GM12878 (cell line): Measurements from ENCODE around the gene LGALS8. TPM values are rescaled to one million over a fixed set of nuclear protein-coding genes. Genes with fewer than 3 reads are reported as not detected.
A peak's percentile ranks its signal among the peaks of the same experiment; 100 is the strongest.

Experiments
- ATAC-seq: fragments of 200-7000 bp; cut with Tn5 transposase; 3 replicates; pipeline ENCODE4 v1.9.1; 2020; ENCODE audit warnings: mild to moderate bottlenecking, moderate library complexity
- BruUV-seq: library from RNA; stranded (reverse); fragments of 400-500 nt; replicated peaks from 2 replicates; lab custom pipeline; 2021; lab: Mats Ljungman, UMichigan
- CTCF ChIA-PET: fragments of 300-600 bp; sonication (Branson Sonifier 250); formaldehyde crosslinking; extraction: SDS; loops from one replicate; lab custom pipeline; 2021; ENCODE audit warnings: inconsistent platforms; lab: Yijun Ruan, JAX
- POLR2A ChIA-PET: fragments of 350-600 bp; formaldehyde crosslinking; extraction: SDS; loops from one replicate; lab custom pipeline; 2021; ENCODE audit warnings: inconsistent platforms; lab: Charles Lee
- RAD21 ChIA-PET: fragments of 300-600 bp; sonication (Branson Sonifier 250); formaldehyde crosslinking; loops from one replicate; lab custom pipeline; 2023; ENCODE audit warnings: antibody characterized with exemption; ENCODE audit not compliant: unreplicated experiment; lab: Charles Lee
- SMC1A ChIA-PET: fragments of 300-600 bp; sonication (Branson Sonifier 250); formaldehyde crosslinking; loops from one replicate; lab custom pipeline; 2023; ENCODE audit not compliant: unreplicated experiment, uncharacterized antibody; lab: Charles Lee
- DNase-seq: peaks from one replicate; pipeline ENCODE4 v3.0.0-alpha.2; 2011; ENCODE audit warnings: low read depth, low spot score
- FAIRE-seq: peaks from 3 replicates; lab custom pipeline; 2011; peaks lifted over from hg19 to GRCh38; lab: Jason Lieb, UNC
- H2AFZ ChIP-seq: 2 replicates; pipeline ENCODE4 v1.6.0; 2011; ENCODE audit warnings: low read depth, low read length, control low read depth; ENCODE audit not compliant: control insufficient read depth
- H3K27ac ChIP-seq: 2 replicates; pipeline ENCODE4 v1.5.1; 2011; ENCODE audit warnings: control low read depth; ENCODE audit not compliant: control insufficient read depth, insufficient read depth
- H3K27me3 ChIP-seq, 2 experiments: replicated peaks in 1 of 2; 2 replicates each; pipeline versions ENCODE4 v1.6.0 to v1.6.1; 2011; ENCODE audit warnings: low read length in 1 of 2; ENCODE audit not compliant: control insufficient read depth in 2 of 2, insufficient read depth in 2 of 2
- H3K36me3 ChIP-seq, 2 experiments: 2 replicates each; pipeline ENCODE4 v1.5.1; 2011; ENCODE audit warnings: low read length in 1 of 2; ENCODE audit not compliant: control insufficient read depth in 2 of 2, insufficient read depth in 2 of 2
- H3K4me1 ChIP-seq: 2 replicates; pipeline ENCODE4 v1.6.1; 2011; ENCODE audit warnings: mild to moderate bottlenecking, low read length, moderate library complexity, mixed read lengths; ENCODE audit not compliant: control insufficient read depth, insufficient read depth
- H3K4me2 ChIP-seq: 2 replicates; pipeline ENCODE4 v1.6.0; 2011; ENCODE audit warnings: control low read depth; ENCODE audit not compliant: control insufficient read depth, insufficient read depth
- H3K4me3 ChIP-seq: fragments of 200-600 bp; sonication (generic); 2 replicates; pipeline ENCODE4 v1.5.1; 2016
- H3K79me2 ChIP-seq: 2 replicates; pipeline ENCODE4 v1.6.0; 2011; ENCODE audit warnings: low read length; ENCODE audit not compliant: control insufficient read depth, insufficient read depth
- H3K9ac ChIP-seq: 2 replicates; pipeline ENCODE4 v1.8.0; 2011; ENCODE audit warnings: low read length, control low read depth, mixed read lengths; ENCODE audit not compliant: control insufficient read depth, insufficient read depth
- H3K9me3 ChIP-seq: replicated peaks from 3 replicates; pipeline ENCODE4 v1.5.1; 2011; ENCODE audit warnings: mild to moderate bottlenecking, low read length; ENCODE audit not compliant: control insufficient read depth, insufficient read depth
- H4K20me1 ChIP-seq: 2 replicates; pipeline ENCODE4 v1.6.0; 2011; ENCODE audit not compliant: control insufficient read depth, insufficient read depth
- CEBPB ChIP-seq, 2 experiments: fragments of 150-350 bp in 1 of 2; IDR thresholded peaks; 2 replicates each; pipeline ENCODE4 v1.6.1; 2012 to 2014; ENCODE audit warnings: low read depth in 2 of 2, low read length in 2 of 2, borderline replicate concordance in 1 of 2, inconsistent platforms in 1 of 2
- SPI1 ChIP-seq: IDR thresholded peaks from 2 replicates; pipeline ENCODE4 v1.6.1; 2011; ENCODE audit warnings: low read depth, mild to moderate bottlenecking, low read length, moderate library complexity, borderline replicate concordance; ENCODE audit not compliant: insufficient read depth
- WGBS: methylation state at CpG from one replicate; pipeline ENCODE4 v1.1.6; 2016; ENCODE audit warnings: low lambda C conversion rate; ENCODE audit not compliant: insufficient replicate concordance, insufficient coverage; ENCODE audit errors: missing lambda C conversion rate; 5-methylcytosine and 5-hydroxymethylcytosine counted together
- in situ Hi-C: fragments of 300-500 bp; cut with MboI; formaldehyde crosslinking; loops from 9 replicates; pipeline ENCODE4 v1.14.3; 2018; ENCODE audit warnings: mixed read lengths
- intact Hi-C: fragments of 100-400 bp; cut with micrococcal nuclease; formaldehyde crosslinking; loops from one replicate; pipeline ENCODE4 v1.14.2; 2022; ENCODE audit not compliant: unreplicated experiment
- polyA plus RNA-seq, 11 experiments: library from polyadenylated mRNA; depleted of rRNA in 4 of 11; unstranded in 6 of 11; stranded (reverse) in 5 of 11; fragments of >200 nt; fragmentation: Nextera tagmentation in 4 of 11; fragmentation: Illumina TruSeq in 1 of 11; extraction: Ambion mirVana in 4 of 11; extraction: Trizol in 1 of 11; gene quantifications; 1 replicate in 1 of 11; 2 replicates in 10 of 11; pipeline versions ENCODE4 v1.2.1 to v1.2.3, GENCODE V29; 2011 to 2016; ENCODE audit warnings: inconsistent platforms in 2 of 11, missing spikeins in 2 of 11, low read depth in 1 of 11
- total RNA-seq, 4 experiments: library from RNA; depleted of rRNA in 3 of 4; stranded (reverse); fragments of >200 nt in 3 of 4; fragmentation: Illumina TruSeq in 1 of 4; extraction: Trizol in 1 of 4; gene quantifications; 2 replicates each; pipeline versions ENCODE4 v1.2.1 to v1.2.3, GENCODE V29; 2013 to 2021
- TF ChIP-seq, protein P1 (sequence below): fragments of 450-650 bp; IDR thresholded peaks from 2 replicates; pipeline ENCODE4 v1.6.1; 2016; ENCODE audit warnings: mild to moderate bottlenecking, moderate library complexity, borderline replicate concordance

LGALS8 gene
- total and polyA plus RNA-seq, 10 of the 15 experiments (the other 5 are each of a cell fraction or from before 2014, with no cell fraction given): 15.4 to 86.5 (median 19.2) TPM

DNA sequence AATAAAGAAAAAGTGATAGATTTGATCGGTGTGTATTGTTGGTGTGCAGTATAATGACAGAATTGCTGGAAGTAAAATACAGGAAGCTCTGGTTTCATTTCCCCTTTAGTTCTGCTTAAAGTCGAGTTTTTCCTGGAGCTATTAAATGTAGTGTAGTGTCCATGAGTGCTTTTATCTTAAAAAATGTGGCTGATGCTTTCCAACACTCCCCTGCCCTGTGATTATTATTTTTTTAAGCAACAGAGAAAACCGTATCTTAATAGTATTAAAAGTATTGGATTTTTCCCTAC is 1.1 kb downstream of the LGALS8 start:
- H3K9me3 ChIP-seq: no peaks in the 10 kb centered on the region
- peaks cover 0 to 7% of the 10 kb centered on the region in 2 experiments; a peak in 1 of 4 replicates for H3K36me3 ChIP-seq
- BruUV-seq: no TSS peak
- H3K4me1 ChIP-seq: no peaks in the 10 kb centered on the region
- no peaks in the 10 kb centered on the region for H3K27me3 ChIP-seq
- H2AFZ ChIP-seq: peak overlapping the region; percentile 94
- peak; percentile 9; the same call in 1 of the 3 replicates for ATAC-seq
- no peak for FAIRE-seq
- peak overlapping the region; percentile 89 for H3K4me3 ChIP-seq
- RAD21 ChIA-PET: interaction anchor here (0.8 kb wide), 1 partner anchor 80 kb away, joined by 3 read pairs; no protein-coding TSS in a partner anchor
- peaks cover 7% of the 10 kb centered on the region for H3K79me2 ChIP-seq
- no peak for DNase-seq
- in situ Hi-C loops (no loop called here), intact Hi-C loops (no loop called here)
- peak overlapping the region; percentile 22; the same call in 1 of the 2 replicates for H3K27ac ChIP-seq
- peak overlapping the region; percentile 70 for H3K4me2 ChIP-seq
- POLR2A ChIA-PET: interaction anchor here (1.1 kb wide), 1 partner anchor 9 kb away, joined by 4 read pairs; no protein-coding TSS in a partner anchor
- peak; percentile 70 for TF ChIP-seq SPI1
- no peak for TF ChIP-seq CEBPB (IDR thresholded peaks at IDR 0.05; ENCODE audit: borderline replicate concordance in 1 of 2, low read depth in 2 of 2, low read length in 2 of 2)
- TF ChIP-seq, protein P1, sequence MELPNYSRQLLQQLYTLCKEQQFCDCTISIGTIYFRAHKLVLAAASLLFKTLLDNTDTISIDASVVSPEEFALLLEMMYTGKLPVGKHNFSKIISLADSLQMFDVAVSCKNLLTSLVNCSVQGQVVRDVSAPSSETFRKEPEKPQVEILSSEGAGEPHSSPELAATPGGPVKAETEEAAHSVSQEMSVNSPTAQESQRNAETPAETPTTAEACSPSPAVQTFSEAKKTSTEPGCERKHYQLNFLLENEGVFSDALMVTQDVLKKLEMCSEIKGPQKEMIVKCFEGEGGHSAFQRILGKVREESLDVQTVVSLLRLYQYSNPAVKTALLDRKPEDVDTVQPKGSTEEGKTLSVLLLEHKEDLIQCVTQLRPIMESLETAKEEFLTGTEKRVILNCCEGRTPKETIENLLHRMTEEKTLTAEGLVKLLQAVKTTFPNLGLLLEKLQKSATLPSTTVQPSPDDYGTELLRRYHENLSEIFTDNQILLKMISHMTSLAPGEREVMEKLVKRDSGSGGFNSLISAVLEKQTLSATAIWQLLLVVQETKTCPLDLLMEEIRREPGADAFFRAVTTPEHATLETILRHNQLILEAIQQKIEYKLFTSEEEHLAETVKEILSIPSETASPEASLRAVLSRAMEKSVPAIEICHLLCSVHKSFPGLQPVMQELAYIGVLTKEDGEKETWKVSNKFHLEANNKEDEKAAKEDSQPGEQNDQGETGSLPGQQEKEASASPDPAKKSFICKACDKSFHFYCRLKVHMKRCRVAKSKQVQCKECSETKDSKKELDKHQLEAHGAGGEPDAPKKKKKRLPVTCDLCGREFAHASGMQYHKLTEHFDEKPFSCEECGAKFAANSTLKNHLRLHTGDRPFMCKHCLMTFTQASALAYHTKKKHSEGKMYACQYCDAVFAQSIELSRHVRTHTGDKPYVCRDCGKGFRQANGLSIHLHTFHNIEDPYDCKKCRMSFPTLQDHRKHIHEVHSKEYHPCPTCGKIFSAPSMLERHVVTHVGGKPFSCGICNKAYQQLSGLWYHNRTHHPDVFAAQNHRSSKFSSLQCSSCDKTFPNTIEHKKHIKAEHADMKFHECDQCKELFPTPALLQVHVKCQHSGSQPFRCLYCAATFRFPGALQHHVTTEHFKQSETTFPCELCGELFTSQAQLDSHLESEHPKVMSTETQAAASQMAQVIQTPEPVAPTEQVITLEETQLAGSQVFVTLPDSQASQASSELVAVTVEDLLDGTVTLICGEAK: peak; percentile 24; the same call in 1 of the 2 replicates
- H3K9ac ChIP-seq: no peak overlapping the region; the same call in 1 of the 2 replicates
- 0% methylated on average over 3 of the region's 3 CpGs for WGBS
- SMC1A ChIA-PET: interaction anchor here (1.0 kb wide), 1 partner anchor 10 kb away, joined by 3 read pairs; no protein-coding TSS in a partner anchor
- H4K20me1 ChIP-seq: no peaks in the 10 kb centered on the region
- CTCF ChIA-PET: interaction anchor here (1.1 kb wide), 1 partner anchor 272 kb away, joined by 3 read pairs; no protein-coding TSS in a partner anchor
